Measurements from ENCODE around the gene C19orf33. TPM values are rescaled to one million over a fixed set of nuclear protein-coding genes. Genes with fewer than 3 reads are reported as not detected.

The C19orf33 gene
- total and polyA plus RNA-seq, 5 donors = 0.57 to 4.3 (median 0.89) TPM; not detected in 2

DNA sequence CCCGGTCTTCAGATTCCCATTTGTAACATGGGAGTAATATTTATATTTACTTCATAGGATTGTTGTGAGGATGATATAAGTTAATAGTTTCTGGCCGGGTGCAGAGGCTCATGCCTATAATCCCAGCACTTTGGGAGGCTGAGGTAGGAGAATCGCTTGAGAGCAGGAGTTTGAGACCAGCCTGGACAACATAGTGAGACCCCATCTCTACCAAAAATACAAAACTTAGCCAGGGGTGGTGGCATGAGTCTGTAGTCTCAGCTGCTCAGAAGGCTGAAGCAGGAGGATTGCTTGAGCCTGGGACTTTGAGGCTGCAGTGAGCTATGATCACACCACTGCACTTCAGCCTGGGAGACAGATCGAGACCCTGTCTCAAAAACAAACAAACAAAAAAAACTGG is 42.8 kb downstream of the C19orf33 start:
- DNase-seq = no peak
- WGBS = 83% methylated on average over 4 of the region's 4 CpGs

GRCh38 chr19:38350883-38351282 is 46.8 kb downstream of the C19orf33 start:
- H3K27me3 ChIP-seq (ENCODE audit: control insufficient read depth, insufficient read depth) = no peaks in the 10 kb centered on the region
- H3K4me1 ChIP-seq (ENCODE audit: control insufficient read depth, insufficient read depth, low read length) = no peaks in the 10 kb centered on the region
- DNase-seq = no peak
- H3K9me3 ChIP-seq (ENCODE audit: control insufficient read depth, low read length) = no peaks in the 10 kb centered on the region
- ATAC-seq = no peak
- H3K4me3 ChIP-seq (ENCODE audit: low read length) = no peak overlapping the region
- WGBS = 76% methylated on average over 3 of the region's 3 CpGs
- no peak overlapping the region for H3K27ac ChIP-seq (ENCODE audit: low read length)
- intact Hi-C loops (cut with DNase I) = no loop called here

More for the DNA sequence above, 42.8 kb downstream of the C19orf33 start:
- Histone ChIP-seq H3K4me1 (ENCODE audit: control insufficient read depth, insufficient read depth, low read length) (no peaks in the 10 kb centered on the region), H3K27ac (ENCODE audit: low read length) (no peak overlapping the region), H3K4me3 (ENCODE audit: low read length) (no peak overlapping the region), H3K9me3 (ENCODE audit: control insufficient read depth, low read length) (no peaks in the 10 kb centered on the region), H3K27me3 (ENCODE audit: control insufficient read depth, insufficient read depth) (no peaks in the 10 kb centered on the region)
- ATAC-seq = no peak
- intact Hi-C loops (cut with DNase I) = no loop called here

- Histone ChIP-seq H3K4me3 (ENCODE audit: low read length) (no peak overlapping the region), H3K4me1 (ENCODE audit: control insufficient read depth, insufficient read depth, low read length) (no peaks in the 10 kb centered on the region), H3K9me3 (ENCODE audit: control insufficient read depth, low read length) (no peaks in the 10 kb centered on the region), H3K27me3 (ENCODE audit: control insufficient read depth, insufficient read depth) (no peaks in the 10 kb centered on the region), H3K27ac (ENCODE audit: low read length) (no peak overlapping the region)
- DNase-seq = peak in 1 of 3 donors; percentile 13
- 79% methylated on average over 9 of the region's 9 CpGs for WGBS
- ATAC-seq = peak; percentile 29 to 30
- intact Hi-C loops (cut with DNase I) = no loop called here
Observed at GRCh38 chr19:38351865-38352395, 47.9 kb downstream of the C19orf33 start.

- no peak overlapping the region for H3K27ac ChIP-seq (ENCODE audit: low read length)
- no peaks in the 10 kb centered on the region for H3K4me1 ChIP-seq (ENCODE audit: control insufficient read depth, insufficient read depth, low read length)
- no peaks in the 10 kb centered on the region for H3K27me3 ChIP-seq (ENCODE audit: control insufficient read depth, insufficient read depth)
- no peaks in the 10 kb centered on the region for H3K9me3 ChIP-seq (ENCODE audit: control insufficient read depth, low read length)
- WGBS = 75% methylated on average over 8 of the region's 8 CpGs
- ATAC-seq (no peak), DNase-seq (no peak)
- no peak overlapping the region for H3K4me3 ChIP-seq (ENCODE audit: low read length)
- intact Hi-C loops (cut with DNase I) = no loop called here
Observed at GRCh38 chr19:38352611-38353010, 48.6 kb downstream of the C19orf33 start.

Other genes starting within 250 kb of the C19orf33 start
- under 1 TPM in 1 of 4 donors, not detected in 3; 0.36 TPM for gene DPF1, start 80.0 kb upstream of the C19orf33 start, total RNA-seq
- 0.09 TPM for gene DPF1, start 80.0 kb upstream of the C19orf33 start, polyA plus RNA-seq
- gene PPP1R14A, start 47.9 kb upstream of the C19orf33 start, total RNA-seq = 10 to 100 TPM; 13.3 to 29.0 (median 21.7) TPM
- gene PPP1R14A, start 47.9 kb upstream of the C19orf33 start, polyA plus RNA-seq = 51.1 TPM
- 10 to 100 TPM in 3 of 4 donors, 1 to 10 TPM in 1; 9.0 to 16.6 (median 12.2) TPM for gene SPINT2, start 39.7 kb upstream of the C19orf33 start, total RNA-seq
- gene SPINT2, start 39.7 kb upstream of the C19orf33 start, polyA plus RNA-seq = 5.7 TPM
- 10 to 100 TPM; 15.9 to 24.4 (median 19.9) TPM for gene YIF1B, start 11.7 kb downstream of the C19orf33 start, total RNA-seq
- gene YIF1B, start 11.7 kb downstream of the C19orf33 start, polyA plus RNA-seq = 25.7 TPM
- 1 to 10 TPM; 2.2 to 3.0 (median 2.8) TPM for gene KCNK6, start 15.6 kb downstream of the C19orf33 start, total RNA-seq
- 2.4 TPM for gene KCNK6, start 15.6 kb downstream of the C19orf33 start, polyA plus RNA-seq
- gene CATSPERG, start 31.6 kb downstream of the C19orf33 start, total RNA-seq = 1 to 10 TPM; 1.2 to 2.0 (median 1.6) TPM
- 1.4 TPM for gene CATSPERG, start 31.6 kb downstream of the C19orf33 start, polyA plus RNA-seq
- gene PSMD8, start 70.3 kb downstream of the C19orf33 start, total RNA-seq = 100 to 1,000 TPM; 223 to 311 (median 259) TPM
- 255 TPM for gene PSMD8, start 70.3 kb downstream of the C19orf33 start, polyA plus RNA-seq
- 1 to 10 TPM in 1 of 4 donors, under 1 TPM in 3; 0.09 to 1.3 (median 0.63) TPM for gene GGN, start 83.8 kb downstream of the C19orf33 start, total RNA-seq
- 0.11 TPM for gene GGN, start 83.8 kb downstream of the C19orf33 start, polyA plus RNA-seq
- gene SPRED3, start 84.4 kb downstream of the C19orf33 start, total RNA-seq = 1 to 10 TPM in 1 of 4 donors, under 1 TPM in 3; 0.26 to 2.3 (median 0.63) TPM
- 0.27 TPM for gene SPRED3, start 84.4 kb downstream of the C19orf33 start, polyA plus RNA-seq
- gene FAM98C, start 98.8 kb downstream of the C19orf33 start, total RNA-seq = 10 to 100 TPM; 10.4 to 16.7 (median 13.6) TPM
- gene FAM98C, start 98.8 kb downstream of the C19orf33 start, polyA plus RNA-seq = 10.3 TPM
- gene RASGRP4, start 122.0 kb downstream of the C19orf33 start, total RNA-seq = 1 to 10 TPM; 1.3 to 3.2 (median 1.8) TPM
- 0.81 TPM for gene RASGRP4, start 122.0 kb downstream of the C19orf33 start, polyA plus RNA-seq
- 1 to 10 TPM in 3 of 4 donors, under 1 TPM in 1; 0.80 to 1.6 (median 1.2) TPM for gene RYR1, start 129.4 kb downstream of the C19orf33 start, total RNA-seq
- gene RYR1, start 129.4 kb downstream of the C19orf33 start, polyA plus RNA-seq = 1.1 TPM

Measured in right cardiac atrium (tissue), 5 donors.